Measurements from ENCODE around the gene SLC26A9. TPM values are rescaled to one million over a fixed set of nuclear protein-coding genes. Genes with fewer than 3 reads are reported as not detected.
"Not testable (repeated sequence)": the region's sequence is repeated elsewhere in the genome, so short reads cannot be mapped to it uniquely, and the experiment has no call there.

Gene SLC26A9
- total RNA-seq, 2 donors from 2014 or later: 11.3 to 25.4 TPM

GRCh38 chr1:205917466-205918238, 25.6 kb downstream of the SLC26A9 start:
- DNase-seq (no peak), ATAC-seq (no peak)
- intact Hi-C loops (cut with DNase I): loop anchor here (2.0 to 10.0 kb wide), 3 partner anchors 125 to 197 kb away; partner anchors contain the start of gene AVPR1B (in 1 of the 2)

GRCh38 chr1:205916541-205916940, 26.7 kb downstream of the SLC26A9 start:
- DNase-seq (no peak), ATAC-seq (peak in 1 of 2 donors; percentile 20)
- intact Hi-C loops (cut with DNase I): loop anchor here in 1 of 2 donors (5.0 to 10.0 kb wide), 2 partner anchors 124 to 198 kb away; partner anchors contain the start of gene AVPR1B

DNA sequence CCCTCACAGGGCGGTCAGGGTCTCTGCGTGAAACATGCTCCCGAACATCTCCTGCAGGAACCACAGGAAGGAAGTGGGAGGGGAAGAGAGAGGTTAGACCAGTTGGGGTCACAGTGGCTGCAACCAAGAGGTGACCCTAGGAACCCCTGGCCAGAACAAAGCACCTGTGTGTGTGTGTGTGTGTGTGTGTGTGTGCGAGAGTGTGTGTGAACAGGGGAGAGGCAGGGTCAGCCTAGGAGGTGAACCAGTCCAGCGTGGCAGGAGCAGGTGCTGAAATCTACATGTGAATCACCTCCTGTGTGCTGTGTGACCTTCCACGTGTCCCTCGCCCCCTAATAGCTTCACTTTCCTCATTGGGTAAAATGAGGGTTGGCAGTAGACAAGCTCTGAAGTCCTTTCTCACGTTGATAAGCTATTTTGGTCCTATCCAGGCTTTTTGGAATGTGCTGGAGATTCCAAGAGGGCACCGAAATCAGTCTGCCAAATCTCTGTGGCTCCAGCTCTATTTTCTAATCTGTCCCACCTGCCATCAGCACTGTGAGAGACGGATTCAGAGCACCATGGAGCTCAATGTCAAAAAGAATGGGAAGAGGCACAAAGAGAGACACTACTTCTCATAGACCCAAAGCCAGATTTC, 27.8 kb downstream of the SLC26A9 start:
- DNase-seq: no peak
- intact Hi-C loops (cut with DNase I): loop anchor here in 1 of 2 donors (5.0 to 10.0 kb wide), 2 partner anchors 123 to 199 kb away; partner anchors contain the start of gene AVPR1B
- ATAC-seq: peak; percentile 19 to 28

GRCh38 chr1:205914730-205915129, 28.5 kb downstream of the SLC26A9 start:
- DNase-seq (no peak), ATAC-seq (peak; percentile 29 to 36)
- intact Hi-C loops (cut with DNase I): loop anchor here (5.0 to 10.0 kb wide), 3 partner anchors 102 to 200 kb away; partner anchors contain the start of genes AVPR1B (in 1 of the 2) and SLC41A1 (in 1 of the 2)

DNA sequence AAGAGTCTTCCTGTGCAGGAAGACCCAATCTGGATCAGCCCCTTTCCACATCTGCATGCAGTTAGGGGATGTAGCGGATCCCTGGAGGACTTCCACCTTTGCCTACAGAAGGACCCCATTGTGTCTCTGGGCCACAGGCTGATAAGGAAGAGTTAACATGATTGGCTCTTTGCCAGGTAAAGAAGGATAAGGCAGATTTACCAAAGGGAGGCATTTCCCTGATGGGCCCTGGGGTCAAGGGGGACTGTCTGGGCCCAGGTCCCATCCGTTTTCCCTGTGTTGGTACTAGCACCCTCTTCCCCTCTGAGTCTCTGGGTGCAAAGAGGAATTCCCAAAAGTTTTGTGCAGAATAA, 29.1 kb downstream of the SLC26A9 start:
- intact Hi-C loops (cut with DNase I): loop anchor here (5.0 to 10.0 kb wide), 3 partner anchors 102 to 201 kb away; partner anchors contain the start of genes AVPR1B (in 1 of the 2) and SLC41A1 (in 1 of the 2)
- peak in 1 of 2 donors; percentile 0 for ATAC-seq
- DNase-seq: no peak

DNA sequence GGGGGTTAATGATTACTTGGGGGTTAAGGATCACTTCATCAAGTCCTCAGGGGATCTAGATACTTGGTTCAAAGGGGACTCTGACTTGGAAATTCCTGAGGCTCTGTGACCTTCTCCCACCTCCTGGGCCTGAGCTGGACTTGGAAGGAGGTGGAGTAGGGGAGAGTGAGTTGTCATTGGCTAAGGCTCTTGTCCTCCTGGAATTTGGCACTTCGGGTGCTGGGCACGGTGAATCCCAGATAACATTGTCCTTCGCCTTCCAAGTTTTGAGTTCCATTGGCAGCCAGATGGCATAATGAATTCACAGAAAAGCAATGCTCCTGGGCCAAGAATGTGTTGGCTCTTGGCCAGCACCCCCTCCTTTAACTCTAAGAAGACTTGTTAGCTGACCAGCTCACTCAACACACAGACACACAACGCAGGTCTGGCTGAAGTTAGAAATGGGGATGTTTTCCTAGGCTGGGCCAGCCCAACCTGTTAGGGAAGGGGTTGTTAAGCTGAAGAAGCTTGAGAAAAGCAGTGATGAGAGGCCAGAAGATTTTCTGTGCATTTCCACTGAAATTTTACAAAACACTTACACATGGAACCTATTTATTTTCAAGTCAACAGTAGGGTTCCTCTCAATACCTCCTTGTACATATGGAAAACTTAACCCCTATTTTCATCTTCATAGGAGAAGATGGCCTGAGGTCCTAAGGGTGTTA, 29.7 kb downstream of the SLC26A9 start:
- DNase-seq: peak; percentile 84
- ATAC-seq: peak; percentile 71 to 79

GRCh38 chr1:205907794-205908193, 35.5 kb downstream of the SLC26A9 start:
- ATAC-seq (peak; percentile 27 to 53), DNase-seq (no peak)

More for the DNA sequence above, 29.7 kb downstream of the SLC26A9 start:
- intact Hi-C loops (cut with DNase I): loop anchor here (5.0 to 10.0 kb wide), 3 partner anchors 101 to 201 kb away; partner anchors contain the start of genes AVPR1B (in 1 of the 2) and SLC41A1 (in 1 of the 2)

DNA sequence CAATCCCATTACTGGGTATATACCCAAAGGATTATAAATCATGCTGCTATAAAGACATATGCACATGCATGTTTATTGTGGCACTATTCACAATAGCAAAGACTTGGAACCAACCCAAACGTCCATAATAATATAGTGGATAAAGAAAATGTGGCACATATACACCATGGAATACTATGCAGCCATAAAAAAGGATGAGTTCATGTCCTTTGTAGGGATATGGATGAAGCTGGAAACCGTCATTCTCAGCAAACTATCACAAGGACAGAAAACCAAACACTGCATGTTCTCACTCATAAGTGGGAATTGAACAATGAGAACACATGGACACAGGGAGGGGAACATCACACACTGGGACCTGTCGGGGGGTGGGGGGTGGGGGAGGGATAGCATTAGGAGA, 38.2 kb downstream of the SLC26A9 start:
- intact Hi-C loops (cut with DNase I); DNase-seq: not testable (repeated sequence)

More at GRCh38 chr1:205907794-205908193, 35.5 kb downstream of the SLC26A9 start:
- intact Hi-C loops (cut with DNase I): no loop called here

DNA sequence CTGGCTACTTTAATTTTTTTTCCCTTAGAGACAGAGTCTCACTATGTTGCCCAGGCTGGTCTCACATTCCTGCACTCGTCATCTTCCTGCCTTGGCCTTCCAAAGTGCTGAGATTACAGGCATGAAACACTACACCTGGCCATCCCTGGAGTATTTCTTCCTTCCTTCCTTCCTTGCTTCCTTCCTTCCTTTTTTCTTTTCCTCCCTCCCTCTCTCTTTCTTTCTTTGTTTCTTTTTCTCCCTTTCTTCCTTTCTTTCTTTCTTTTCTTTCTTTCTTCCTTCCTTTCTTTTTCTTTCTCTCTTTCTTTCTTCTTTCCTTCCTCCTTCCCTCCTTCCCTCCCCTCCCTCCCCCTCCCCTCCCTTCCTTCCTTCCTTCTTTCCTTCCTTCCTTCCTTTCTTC, 46.9 kb downstream of the SLC26A9 start:
- ATAC-seq (no peak), DNase-seq (no peak)
- intact Hi-C loops (cut with DNase I): no loop called here

More for the DNA sequence above, 38.2 kb downstream of the SLC26A9 start:
- ATAC-seq: not testable (repeated sequence)

GRCh38 chr1:205894119-205894518, 49.1 kb downstream of the SLC26A9 start:
- ATAC-seq; intact Hi-C loops (cut with DNase I); DNase-seq: not testable (repeated sequence)

DNA sequence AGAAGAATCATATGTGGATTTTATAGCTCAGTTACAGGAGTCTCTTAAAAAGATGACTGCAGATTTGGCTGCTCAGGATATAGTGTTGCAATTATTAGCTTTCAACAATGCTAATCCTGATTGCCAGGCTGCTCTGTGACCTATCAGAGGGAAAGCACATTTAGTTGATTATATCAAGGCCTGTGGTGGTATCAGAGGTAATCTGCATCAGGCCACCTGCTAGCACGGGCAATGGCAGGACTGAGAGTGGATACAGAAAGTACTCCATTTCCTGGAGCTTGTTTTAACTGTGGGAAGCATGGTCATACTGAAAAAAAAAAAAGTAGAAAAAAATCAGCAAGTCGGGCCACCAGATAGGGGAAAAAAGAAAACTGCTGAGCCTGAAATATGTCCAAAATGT, 51.1 kb downstream of the SLC26A9 start:
- ATAC-seq; DNase-seq; intact Hi-C loops (cut with DNase I): not testable (repeated sequence)

GRCh38 chr1:205891481-205891880, 51.8 kb downstream of the SLC26A9 start:
- DNase-seq; intact Hi-C loops (cut with DNase I); ATAC-seq: not testable (repeated sequence)

- ATAC-seq; DNase-seq; intact Hi-C loops (cut with DNase I): not testable (repeated sequence)
These were observed 52.6 kb downstream of the SLC26A9 start for GRCh38 chr1:205890631-205891030.

- ATAC-seq; DNase-seq; intact Hi-C loops (cut with DNase I): not testable (repeated sequence)
These were observed 53.5 kb downstream of the SLC26A9 start for GRCh38 chr1:205889706-205890105.

- DNase-seq; intact Hi-C loops (cut with DNase I); ATAC-seq: not testable (repeated sequence)
These were observed 54.2 kb downstream of the SLC26A9 start for GRCh38 chr1:205889006-205889405.

- intact Hi-C loops (cut with DNase I): no loop called here
- DNase-seq (no peak), ATAC-seq (no peak)
These were observed 59.5 kb downstream of the SLC26A9 start for GRCh38 chr1:205883792-205884191.

- intact Hi-C loops (cut with DNase I): no loop called here
- DNase-seq: no peak
- ATAC-seq: no peak
These were observed 62.3 kb downstream of the SLC26A9 start for GRCh38 chr1:205880923-205881322.

DNA sequence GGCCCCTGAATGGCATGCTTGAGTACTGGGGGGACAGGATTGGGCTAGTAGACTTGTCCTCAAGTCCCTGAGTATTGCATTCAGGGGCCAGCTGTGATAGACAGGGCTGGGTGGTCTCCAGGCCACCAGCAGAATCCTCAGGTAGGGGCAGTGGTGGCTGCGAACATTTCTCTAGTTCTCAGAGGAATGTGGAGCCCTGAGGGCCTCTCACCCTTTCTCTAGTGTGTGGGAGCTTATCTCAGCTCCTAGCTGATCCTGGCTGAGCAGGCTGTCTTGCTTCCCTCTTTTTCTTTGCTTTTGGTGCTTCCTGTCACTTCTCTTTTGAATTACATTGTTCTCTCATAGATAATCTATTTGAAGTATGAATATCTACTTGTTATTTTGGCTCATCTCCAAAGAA, 63.3 kb downstream of the SLC26A9 start:
- intact Hi-C loops (cut with DNase I): no loop called here
- no peak for ATAC-seq
- DNase-seq: no peak

GRCh38 chr1:205878026-205878425, 65.2 kb downstream of the SLC26A9 start:
- no peak for ATAC-seq
- intact Hi-C loops (cut with DNase I): no loop called here
- DNase-seq: no peak
